CD4-positive, alpha-beta T cell treated with Interleukin-10 for 1 hour (primary cell): ENCODE data around the gene ESRRG.

Source experiments
- DNase-seq: peaks from one replicate; pipeline ENCODE4 v3.0.0-alpha.2; 2020

Gene ESRRG

DNA sequence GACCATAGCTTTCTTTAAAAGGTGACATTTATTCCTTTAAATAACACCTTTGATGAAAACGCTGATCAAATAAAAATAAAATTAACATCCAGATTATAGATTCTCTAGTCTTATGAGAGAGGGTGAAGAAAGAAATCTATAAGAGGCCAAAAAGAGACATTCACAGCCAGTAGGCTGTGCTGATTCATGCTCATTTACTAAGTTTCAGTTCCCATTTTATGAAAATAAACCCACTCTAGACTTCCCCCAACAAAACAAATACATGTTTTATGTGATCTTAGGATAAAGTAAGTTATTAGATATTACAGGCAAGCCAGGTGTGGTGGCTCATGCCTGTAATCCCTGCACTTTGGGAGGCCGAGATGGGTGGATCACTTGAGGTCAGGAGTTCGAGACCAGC lies 21.1 kb downstream of the ESRRG start:
- no peak for DNase-seq

- DNase-seq: no peak
These were observed 22.4 kb downstream of the ESRRG start for GRCh38 chr1:216700779-216701178.

GRCh38 chr1:216691710-216692109 lies 31.5 kb downstream of the ESRRG start:
- DNase-seq: no peak

DNA sequence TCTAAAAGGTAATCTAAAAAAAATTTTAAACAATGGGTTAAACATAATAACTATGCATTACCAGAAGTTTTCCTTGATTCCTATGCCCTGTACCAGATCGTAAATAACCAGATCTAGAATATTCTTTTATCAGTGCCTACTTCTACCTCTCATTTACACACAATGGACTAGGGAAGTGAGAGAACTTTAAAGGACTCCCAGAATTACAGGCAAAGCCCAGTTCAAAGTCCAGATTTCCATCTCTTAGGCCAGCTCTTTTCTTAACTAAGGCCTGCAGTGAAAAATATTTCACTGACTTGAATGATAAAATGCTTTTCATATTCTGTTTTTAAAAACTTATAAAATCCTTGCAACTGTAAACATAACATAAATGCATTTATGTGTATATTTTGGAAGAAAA lies 32.6 kb downstream of the ESRRG start:
- DNase-seq: no peak

GRCh38 chr1:216688127-216688657 lies 35.0 kb downstream of the ESRRG start:
- no peak for DNase-seq

GRCh38 chr1:216686860-216687766 lies 36.1 kb downstream of the ESRRG start:
- no peak for DNase-seq

- no peak for DNase-seq
These were observed 40.5 kb downstream of the ESRRG start for GRCh38 chr1:216682752-216683151.

DNA sequence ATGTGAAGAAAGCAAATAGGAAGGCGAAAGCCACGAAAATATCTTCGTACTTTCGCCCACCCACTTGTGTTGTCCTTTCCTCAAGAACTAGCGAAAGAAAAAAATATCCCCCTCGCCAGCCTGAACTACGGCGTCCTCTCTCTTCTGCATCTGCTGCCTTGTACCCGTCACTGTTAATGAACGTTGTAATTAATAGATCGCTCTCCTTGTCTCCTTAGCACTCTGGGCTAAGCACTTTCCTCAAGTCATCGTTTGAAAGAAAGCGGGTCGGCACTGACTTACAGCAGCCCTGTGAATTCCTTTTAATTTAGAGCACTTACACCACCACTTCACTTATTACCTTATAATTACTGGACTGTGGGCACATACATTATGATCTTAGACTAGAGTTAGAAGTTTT lies 44.1 kb downstream of the ESRRG start:
- DNase-seq: no peak

- DNase-seq: no peak
These were observed 52.9 kb downstream of the ESRRG start for GRCh38 chr1:216670118-216670883.

DNA sequence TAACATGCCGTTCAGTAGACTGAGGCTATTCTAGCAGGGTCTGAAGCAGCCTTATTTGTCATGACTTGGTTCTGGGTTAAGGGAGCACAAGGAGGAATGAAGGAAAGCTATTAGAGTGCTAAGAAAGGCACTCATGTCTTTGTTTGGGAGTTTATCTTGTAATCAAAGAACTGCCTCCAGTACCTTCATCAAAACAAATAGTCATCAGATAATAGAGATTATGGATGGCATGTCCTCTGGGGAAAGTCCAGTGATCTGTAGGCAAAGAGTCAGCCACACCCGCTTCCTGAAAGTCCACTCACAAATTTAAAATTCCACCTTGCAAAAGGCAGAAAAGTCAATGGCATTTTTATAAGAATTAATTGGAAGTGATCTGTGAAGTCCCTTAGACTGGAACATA lies 56.8 kb downstream of the ESRRG start:
- no peak for DNase-seq

DNA sequence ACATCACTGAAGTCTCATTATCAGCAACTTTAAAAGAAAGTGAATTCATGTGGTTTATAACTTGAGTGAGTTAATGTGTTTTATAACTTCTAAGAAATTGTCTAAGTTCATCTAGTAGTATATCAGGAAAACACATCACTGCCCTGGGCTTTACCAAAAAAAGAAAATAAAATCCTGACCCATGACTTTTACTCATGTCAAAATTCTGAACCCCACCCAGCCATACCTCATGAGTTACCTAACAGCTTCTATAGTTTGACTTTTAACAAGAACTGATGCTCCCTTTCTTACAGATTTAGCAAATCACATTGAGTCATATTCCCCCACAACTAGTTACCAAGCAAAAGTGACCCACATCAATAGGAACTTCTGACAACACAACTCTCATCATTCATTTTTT lies 57.4 kb downstream of the ESRRG start:
- DNase-seq: no peak

DNA sequence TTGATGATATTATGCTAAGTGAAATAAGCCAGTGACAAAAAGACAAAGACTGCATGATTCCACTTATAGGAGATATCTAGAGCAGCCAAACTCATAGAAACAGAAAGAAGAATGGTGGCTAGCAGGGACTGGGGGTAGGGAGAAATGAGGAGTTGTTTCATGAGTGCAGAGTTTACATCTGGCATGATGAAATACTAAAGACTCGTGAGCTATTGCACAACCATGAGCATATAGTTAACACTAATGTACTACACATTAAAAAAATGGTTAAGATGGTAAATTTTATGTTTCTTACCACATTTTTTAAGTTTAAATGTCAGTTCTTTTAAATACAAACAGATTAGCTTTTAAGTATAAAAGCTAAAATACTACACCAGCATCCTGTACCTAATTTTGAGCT lies 57.8 kb downstream of the ESRRG start:
- no peak for DNase-seq

- no peak for DNase-seq
These were observed 60.5 kb downstream of the ESRRG start for GRCh38 chr1:216662681-216663080.

DNA sequence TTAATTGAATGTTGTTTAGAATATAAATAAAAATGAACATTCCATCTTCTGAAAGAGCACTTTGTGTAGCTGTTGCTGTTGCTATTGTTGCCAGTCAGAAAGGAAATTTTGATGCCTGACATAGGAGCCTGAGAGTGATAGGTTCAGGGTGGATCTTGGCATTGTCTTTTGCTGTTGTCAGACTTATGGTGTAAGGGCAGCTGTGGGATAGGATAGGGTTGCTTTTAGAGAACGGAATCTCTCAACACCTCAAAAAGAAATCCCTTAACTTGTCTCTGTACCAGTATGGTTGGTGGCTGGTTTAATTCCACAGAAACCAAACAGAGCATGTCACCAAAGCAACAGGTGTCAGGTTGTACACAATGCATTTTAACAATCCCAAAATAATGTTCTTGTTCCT lies 62.7 kb downstream of the ESRRG start:
- DNase-seq: no peak

- DNase-seq: no peak
These were observed 70.2 kb downstream of the ESRRG start for GRCh38 chr1:216653001-216653400.

DNA sequence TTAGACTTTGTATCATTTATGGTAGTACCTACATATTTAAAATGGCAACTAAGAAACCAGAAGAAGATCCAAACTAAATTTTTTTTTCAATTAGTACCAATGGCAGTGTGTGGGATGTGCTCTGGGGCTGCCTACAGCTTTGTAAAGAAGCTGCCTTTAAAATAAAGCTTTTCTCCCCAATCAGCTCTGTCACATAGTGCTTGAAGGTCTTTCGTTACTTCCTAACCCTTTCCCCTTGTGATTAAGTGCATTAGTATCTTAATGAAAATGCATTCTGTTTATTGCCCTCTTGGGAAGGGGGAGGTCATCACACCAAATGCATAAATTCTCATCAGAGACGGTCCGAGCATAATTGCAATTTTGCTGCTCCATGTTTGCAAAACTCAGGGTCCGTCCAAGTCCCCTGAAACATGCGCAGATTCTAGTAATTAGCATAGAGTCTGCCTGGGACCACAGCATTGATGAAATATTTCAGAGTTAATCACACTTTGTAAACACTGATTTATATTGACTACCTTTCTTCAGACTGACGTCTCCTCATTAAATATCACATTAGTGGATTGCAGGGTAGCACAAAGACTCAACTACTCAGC lies 71.3 kb downstream of the ESRRG start:
- DNase-seq: no peak

- no peak for DNase-seq
These were observed 80.1 kb downstream of the ESRRG start for GRCh38 chr1:216643176-216643575.

DNA sequence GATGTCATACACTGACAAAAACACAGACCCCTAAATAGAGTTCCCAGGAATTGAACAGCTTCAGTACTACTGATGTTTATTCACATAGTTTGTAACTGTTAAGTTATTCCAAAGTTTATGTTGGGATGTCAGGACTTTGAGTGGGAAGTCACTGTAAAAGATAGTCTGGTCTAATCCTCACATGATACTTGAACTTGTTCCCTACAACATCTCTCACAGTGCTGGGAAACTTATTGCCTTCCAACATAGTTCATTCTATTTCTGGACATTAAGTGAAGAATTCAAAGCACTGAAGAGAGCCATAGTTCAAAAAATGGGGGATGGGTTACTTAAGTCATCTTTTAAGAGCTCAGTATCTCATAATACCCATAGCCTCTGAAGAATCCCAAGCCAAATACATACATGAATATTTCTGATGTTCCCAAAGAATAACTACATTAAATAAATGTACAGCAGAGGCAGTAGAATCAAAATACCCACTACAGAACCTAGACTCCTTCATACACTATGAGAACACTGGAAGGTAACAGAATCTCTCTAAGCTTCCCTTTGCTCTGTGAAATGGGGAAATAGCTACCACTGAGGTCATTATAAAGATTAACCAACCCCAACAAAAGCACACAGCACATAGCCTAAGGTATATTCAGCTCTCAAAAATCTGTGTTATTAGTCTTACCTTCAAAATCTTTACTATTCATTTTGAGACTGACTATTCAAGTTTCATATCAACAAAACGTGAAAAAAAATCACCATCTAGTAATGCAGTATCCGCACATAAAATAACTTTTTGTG lies 81.4 kb downstream of the ESRRG start:
- no peak for DNase-seq

DNA sequence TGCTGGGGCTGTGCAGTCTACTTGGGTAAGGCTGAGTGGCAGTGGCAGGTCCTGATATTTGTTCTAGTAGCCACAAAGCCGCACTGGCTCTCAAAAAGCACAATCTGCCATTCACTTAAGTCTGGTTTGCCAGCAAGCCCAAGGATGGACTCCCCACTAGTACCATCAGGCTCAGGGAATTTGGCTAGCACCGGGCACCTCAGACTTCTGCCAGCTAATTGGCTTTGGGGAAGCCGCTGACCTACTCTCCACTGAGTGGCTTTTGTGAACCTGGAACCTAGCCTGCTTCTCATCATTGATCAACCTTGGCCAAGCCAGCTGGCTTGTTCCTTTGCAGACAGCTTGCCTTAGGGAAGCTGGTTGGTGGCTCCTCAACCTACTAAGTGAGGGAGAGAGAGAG lies 83.1 kb downstream of the ESRRG start:
- no peak for DNase-seq

DNA sequence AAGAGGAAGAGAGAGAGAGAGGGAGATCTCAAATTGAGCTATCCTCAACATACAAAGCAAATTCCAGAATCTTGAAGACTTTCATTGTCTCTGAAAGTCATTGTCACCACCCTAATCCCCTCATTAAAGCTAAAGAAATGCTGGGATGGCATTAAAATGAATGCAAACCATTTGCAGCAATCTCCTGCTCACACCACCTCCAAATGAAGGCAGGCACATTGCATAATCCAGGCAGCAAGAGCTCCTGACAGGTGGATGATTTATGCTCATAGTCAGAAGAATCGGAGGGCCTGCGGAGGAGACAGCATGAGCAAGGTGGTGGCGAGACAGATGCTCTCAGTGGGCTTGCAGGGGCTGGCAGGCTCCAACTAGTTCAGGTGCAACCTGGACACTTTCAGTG lies 90.2 kb downstream of the ESRRG start:
- DNase-seq: no peak

- DNase-seq: no peak
These were observed 92.7 kb downstream of the ESRRG start for GRCh38 chr1:216630532-216630931.

DNA sequence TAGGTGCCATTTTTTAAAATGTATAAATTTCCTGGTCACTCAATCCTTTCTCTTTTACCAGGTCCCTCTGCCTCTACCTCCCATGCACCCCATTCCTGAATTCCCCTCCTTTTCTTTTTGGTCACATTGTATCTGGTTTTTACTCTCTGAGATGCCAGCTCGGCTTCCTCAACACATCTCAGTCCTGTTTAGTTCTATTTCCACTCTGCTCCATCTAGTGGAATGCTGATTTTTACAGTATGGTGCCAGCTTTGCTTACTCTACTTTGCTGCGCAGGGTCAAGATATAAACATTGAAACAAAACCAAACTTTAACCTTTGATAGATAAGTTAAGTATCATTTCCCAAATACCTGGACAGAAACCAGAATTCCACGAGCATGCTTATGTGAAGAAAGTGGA lies 96.0 kb downstream of the ESRRG start:
- no peak for DNase-seq
